Muscle of leg (tissue), 11 donors: ENCODE data around the gene KCNK4. TPM values are rescaled to one million over a fixed set of nuclear protein-coding genes. Genes with fewer than 3 reads are reported as not detected.

Source experiments
- DNase-seq: peaks from one replicate; pipeline ENCODE4 v3.0.0; 2013
- H3K27ac ChIP-seq: one replicate; pipeline ENCODE4 v1.5.1; 2013; ENCODE audit warnings: mild to moderate bottlenecking, low read length, control low read depth
- H3K27me3 ChIP-seq: one replicate; pipeline ENCODE4 v1.6.1; 2013; ENCODE audit warnings: low read length; ENCODE audit not compliant: control insufficient read depth, insufficient read depth
- H3K36me3 ChIP-seq: one replicate; pipeline ENCODE4 v1.6.1; 2013; ENCODE audit warnings: low read length; ENCODE audit not compliant: control insufficient read depth, insufficient read depth
- H3K4me1 ChIP-seq: one replicate; pipeline ENCODE4 v1.6.1; 2013; ENCODE audit warnings: low read length; ENCODE audit not compliant: control insufficient read depth, insufficient read depth
- H3K4me3 ChIP-seq: one replicate; pipeline ENCODE4 v1.5.1; 2013; ENCODE audit warnings: low read length, control low read depth
- H3K9me3 ChIP-seq: replicated peaks from 2 replicates; pipeline ENCODE4 v1.6.1; 2013; ENCODE audit warnings: low read depth, low read length; ENCODE audit not compliant: control insufficient read depth
- WGBS: methylation state at CpG from one replicate; pipeline ENCODE4 v1.1.5; 2013; ENCODE audit warnings: missing lambda C conversion rate; ENCODE audit not compliant: insufficient coverage; 5-methylcytosine and 5-hydroxymethylcytosine counted together
- polyA plus RNA-seq, 8 donors: library from polyadenylated mRNA; unstranded; fragments of 120-200 nt; gene quantifications; one replicate each; pipeline versions ENCODE4 v1.2.1 to v1.2.3, GENCODE V29; 2013; ENCODE audit warnings: inconsistent platforms in 1 of 8, low replicate concordance in 1 of 8; ENCODE audit not compliant: insufficient read length in 8 of 8, insufficient read depth in 1 of 8
- total RNA-seq: library from RNA; stranded (reverse); fragments of 120-200 nt; gene quantifications from one replicate; pipeline ENCODE4 v1.2.4, GENCODE V29; 2013

KCNK4 gene
- total and polyA plus RNA-seq, 9 donors = 0.08 to 0.13 TPM; not detected in 7

DNA sequence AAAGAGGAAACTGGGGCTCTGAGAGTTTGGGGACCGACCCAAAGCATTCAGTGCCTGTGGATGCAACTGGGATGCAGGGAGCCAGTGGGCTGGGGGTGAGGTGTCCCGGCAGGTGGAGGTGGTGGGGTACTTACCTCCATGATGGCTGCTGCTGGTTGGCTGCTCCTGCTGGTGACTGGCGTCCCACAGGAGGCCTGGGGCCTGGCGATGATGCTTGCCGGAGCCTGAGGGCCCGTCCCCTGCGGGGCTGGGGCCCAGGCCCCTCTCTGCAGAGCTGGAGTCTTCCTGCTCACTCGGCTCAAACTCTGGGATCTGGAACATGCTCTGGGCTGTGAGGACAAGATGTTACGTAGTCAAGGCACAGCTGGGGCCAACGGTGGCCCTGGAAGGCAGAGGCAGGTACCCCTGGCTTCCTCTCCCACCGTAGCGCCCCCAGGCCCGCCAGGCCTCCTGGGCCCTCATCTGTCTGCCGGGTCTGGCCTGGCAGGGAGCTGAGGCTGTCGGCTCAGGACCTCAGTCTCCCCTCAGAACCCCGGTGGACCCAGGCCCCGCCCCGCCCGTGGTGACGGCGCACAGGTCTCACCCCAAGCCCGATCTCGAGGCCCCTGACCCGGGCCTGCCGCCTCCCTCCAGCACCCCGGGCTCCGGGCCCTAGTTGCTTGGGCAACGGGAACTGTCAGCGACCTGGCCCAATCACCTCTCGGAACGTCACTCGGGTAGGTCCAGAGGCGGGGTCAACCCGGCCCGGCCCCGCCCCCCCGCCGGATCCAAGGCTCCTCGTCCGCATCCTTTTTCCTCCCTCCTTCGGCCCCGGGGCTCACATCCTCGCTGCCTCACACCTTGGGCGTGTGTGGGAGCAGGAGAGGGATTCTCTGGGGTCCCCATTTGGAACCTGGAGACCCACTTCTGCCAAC lies 6.8 kb upstream of the KCNK4 start, which contains the start of gene BAD:
Gene BAD (minus strand): TSS at position 618 of the 914 bp plus-strand sequence. CDS start 297 bp downstream, at position 321.
- Histone ChIP-seq H3K27me3 (peaks cover under 1% of the 10 kb centered on the region), H3K27ac (peak within 1 kb of the TSS; percentile 96), H3K4me3 (peak within 1 kb of the TSS; percentile 91), H3K9me3 (no peaks in the 10 kb centered on the region), H3K4me1 (peaks cover 33% of the 10 kb centered on the region), H3K36me3 (peaks cover 29% of the 10 kb centered on the region)
- WGBS = 4% methylated on average over 34 of the region's 44 CpGs
- DNase-seq = peak; percentile 97

DNA sequence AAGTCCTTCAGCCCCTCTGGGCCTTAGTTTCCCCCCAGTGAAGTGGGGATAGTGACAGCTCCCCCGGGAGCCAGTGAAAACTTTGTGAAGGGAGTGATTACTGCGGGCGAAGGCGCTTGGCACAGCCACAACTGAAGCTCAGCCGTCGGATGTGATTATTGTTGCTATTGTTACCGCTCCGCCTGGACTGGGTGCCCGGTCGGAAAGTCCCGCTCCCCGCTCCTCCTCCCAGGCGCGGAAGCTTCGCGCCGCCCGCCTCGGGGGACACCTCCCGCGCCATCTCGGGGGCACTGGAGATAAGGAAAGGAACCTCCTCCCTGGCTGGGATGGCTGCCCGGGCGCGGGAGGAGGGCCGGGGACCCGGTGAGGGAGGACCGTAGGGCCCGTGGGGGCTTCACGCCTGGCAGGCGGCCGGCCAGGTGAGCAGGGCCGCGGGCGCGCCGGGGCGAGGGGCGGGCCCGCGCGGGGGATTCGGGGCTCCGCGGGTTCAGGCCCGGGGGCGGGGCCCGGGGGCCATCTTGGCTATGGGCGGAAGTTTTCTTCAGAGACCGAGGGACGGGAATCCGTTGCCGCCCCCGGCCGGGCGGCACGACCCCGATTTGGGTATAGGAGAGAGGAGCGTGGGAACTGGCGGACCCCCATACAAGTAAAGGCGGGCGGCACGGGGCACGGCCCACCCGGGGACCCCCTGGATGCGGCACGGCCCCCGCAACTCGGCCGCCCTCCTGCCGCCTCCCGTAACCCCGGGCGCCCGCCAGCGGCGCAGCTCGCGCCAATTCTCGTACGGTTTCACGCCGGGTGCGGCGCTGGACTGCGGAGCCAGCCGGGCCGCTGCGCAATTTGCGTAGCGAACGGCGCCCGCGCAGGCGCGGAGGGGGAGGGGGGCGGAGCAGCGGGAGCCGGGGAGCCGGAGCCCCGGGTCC lies 5.9 kb upstream of the KCNK4 start, which contains the start of gene GPR137:
Gene GPR137 (plus strand): TSS at position 887 of the 923 bp plus-strand sequence. CDS start 677 bp downstream, outside the sequence.
- peak; percentile 95 for DNase-seq
- WGBS = under 1% methylated on average over 74 of the region's 102 CpGs
- peak within 1 kb of the TSS; percentile 96 for H3K27ac ChIP-seq
- H3K4me3 ChIP-seq = peak within 1 kb of the TSS; percentile 91
- H3K36me3 ChIP-seq = peaks cover 29% of the 10 kb centered on the region
- no peaks in the 10 kb centered on the region for H3K9me3 ChIP-seq
- H3K27me3 ChIP-seq = peaks cover 9% of the 10 kb centered on the region
- peaks cover 33% of the 10 kb centered on the region for H3K4me1 ChIP-seq

DNA sequence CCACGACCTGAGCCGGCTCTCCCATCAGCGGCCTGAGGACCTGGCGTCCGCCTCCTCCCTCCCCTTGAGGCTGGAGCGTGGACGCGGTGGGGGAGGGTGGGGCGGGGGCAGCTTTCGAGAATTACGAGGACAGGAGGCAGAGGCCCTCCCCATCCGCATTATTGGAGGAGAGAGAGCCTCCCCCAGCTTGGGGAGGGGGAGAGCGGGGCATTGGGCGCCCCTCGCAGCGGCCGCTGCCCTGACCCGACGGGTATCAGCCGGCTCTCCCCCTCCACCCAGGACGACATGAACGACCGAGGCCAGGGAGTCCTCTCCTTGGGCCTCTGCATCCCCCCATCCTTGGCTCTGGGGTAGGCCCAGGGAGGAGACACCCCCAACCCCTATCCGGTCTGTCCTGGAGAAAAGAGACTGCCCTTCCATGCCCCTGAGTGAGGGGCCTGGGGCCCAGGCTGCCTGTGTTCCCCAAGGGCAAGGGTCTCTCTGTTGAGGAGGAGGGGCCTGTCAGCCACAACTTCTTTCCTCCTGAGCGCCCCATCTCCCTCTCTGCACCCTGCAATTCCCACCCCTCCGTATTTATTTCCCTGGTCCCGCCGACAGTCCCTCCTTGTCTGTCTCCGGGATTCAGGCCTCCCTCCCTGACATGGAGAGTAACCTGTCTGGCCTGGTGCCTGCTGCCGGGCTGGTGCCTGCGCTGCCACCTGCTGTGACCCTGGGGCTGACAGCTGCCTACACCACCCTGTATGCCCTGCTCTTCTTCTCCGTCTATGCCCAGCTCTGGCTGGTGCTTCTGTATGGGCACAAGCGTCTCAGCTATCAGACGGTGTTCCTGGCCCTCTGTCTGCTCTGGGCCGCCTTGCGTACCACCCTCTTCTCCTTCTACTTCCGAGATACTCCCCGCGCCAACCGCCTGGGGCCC lies 5.0 kb upstream of the KCNK4 start:
- DNase-seq = peak; percentile 39
- WGBS = 55% methylated on average over 17 of the region's 40 CpGs
- H3K27ac ChIP-seq = peak overlapping the region; percentile 42
- peaks cover 28% of the 10 kb centered on the region for H3K36me3 ChIP-seq
- peaks cover 18% of the 10 kb centered on the region for H3K27me3 ChIP-seq
- H3K4me3 ChIP-seq = peak overlapping the region; percentile 58
- peaks cover 34% of the 10 kb centered on the region for H3K4me1 ChIP-seq
- no peaks in the 10 kb centered on the region for H3K9me3 ChIP-seq

DNA sequence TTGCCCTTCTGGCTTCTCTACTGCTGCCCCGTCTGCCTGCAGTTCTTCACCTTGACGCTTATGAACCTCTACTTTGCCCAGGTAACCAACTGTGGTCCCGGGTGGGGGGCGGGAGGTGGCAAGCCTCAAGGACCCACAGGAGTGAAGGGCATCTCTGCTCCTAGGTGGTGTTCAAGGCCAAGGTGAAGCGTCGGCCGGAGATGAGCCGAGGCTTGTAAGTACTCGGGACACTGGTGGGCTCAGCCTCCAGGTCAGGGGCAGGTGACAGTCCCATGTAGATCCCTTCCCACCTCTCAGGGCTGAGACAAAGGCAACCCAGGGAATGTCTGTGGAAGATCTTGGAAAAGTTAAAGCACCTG lies 4.3 kb upstream of the KCNK4 start:
- 86% methylated on average over 7 of the region's 9 CpGs for WGBS

DNA sequence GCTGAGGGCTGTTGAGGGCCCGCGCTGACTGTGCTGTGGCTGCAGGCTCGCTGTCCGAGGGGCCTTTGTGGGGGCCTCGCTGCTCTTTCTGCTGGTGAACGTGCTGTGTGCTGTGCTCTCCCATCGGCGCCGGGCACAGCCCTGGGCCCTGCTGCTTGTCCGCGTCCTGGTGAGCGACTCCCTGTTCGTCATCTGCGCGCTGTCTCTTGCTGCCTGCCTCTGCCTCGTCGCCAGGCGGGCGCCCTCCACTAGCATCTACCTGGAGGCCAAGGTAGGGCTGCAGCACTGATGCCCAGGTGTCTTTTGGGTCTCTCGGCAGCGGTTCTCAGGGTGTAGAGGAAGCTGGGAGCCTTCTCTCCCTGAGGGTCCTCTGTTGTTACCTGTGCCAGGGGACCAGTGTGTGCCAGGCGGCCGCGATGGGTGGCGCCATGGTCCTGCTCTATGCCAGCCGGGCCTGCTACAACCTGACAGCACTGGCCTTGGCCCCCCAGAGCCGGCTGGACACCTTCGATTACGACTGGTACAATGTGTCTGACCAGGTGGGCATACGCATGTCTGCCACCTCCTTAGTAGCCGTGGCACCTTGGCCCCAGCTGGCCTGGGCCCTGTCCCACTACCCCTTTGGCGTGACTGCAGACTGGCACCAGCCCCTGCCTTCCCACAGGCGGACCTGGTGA lies 3.3 kb upstream of the KCNK4 start:
- no peaks in the 10 kb centered on the region for H3K9me3 ChIP-seq
- H3K4me1 ChIP-seq = peaks cover 42% of the 10 kb centered on the region
- H3K36me3 ChIP-seq = peaks cover 14% of the 10 kb centered on the region
- DNase-seq = no peak
- no peak overlapping the region for H3K27ac ChIP-seq
- H3K27me3 ChIP-seq = peaks cover 32% of the 10 kb centered on the region
- WGBS = 92% methylated on average over 33 of the region's 33 CpGs
- no peak overlapping the region for H3K4me3 ChIP-seq

More for the DNA sequence above, 4.3 kb upstream of the KCNK4 start:
- Histone ChIP-seq H3K36me3 (peaks cover 24% of the 10 kb centered on the region), H3K27ac (no peak overlapping the region), H3K4me3 (no peak overlapping the region), H3K4me1 (peaks cover 36% of the 10 kb centered on the region), H3K27me3 (peaks cover 22% of the 10 kb centered on the region), H3K9me3 (no peaks in the 10 kb centered on the region)
- no peak for DNase-seq

DNA sequence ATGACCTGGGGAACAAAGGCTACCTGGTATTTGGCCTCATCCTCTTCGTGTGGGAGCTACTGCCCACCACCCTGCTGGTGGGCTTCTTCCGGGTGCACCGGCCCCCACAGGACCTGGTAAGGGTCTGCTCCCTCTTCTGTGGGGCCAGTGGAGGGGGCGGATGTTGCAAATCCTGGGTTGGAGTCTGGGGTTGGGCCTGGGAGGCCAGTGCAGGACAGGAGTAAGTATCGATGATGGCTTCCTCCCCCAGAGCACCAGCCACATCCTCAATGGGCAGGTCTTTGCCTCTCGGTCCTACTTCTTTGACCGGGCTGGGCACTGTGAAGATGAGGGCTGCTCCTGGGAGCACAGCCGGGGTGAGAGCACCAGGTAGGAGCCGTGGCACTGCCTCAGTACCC lies 2.8 kb upstream of the KCNK4 start:
- peaks cover 37% of the 10 kb centered on the region for H3K4me1 ChIP-seq
- peaks cover 38% of the 10 kb centered on the region for H3K27me3 ChIP-seq
- DNase-seq = no peak
- H3K27ac ChIP-seq = no peak overlapping the region
- H3K36me3 ChIP-seq = peaks cover 9% of the 10 kb centered on the region
- 78% methylated on average over 3 of the region's 9 CpGs for WGBS
- no peak overlapping the region for H3K4me3 ChIP-seq
- H3K9me3 ChIP-seq = no peaks in the 10 kb centered on the region

DNA sequence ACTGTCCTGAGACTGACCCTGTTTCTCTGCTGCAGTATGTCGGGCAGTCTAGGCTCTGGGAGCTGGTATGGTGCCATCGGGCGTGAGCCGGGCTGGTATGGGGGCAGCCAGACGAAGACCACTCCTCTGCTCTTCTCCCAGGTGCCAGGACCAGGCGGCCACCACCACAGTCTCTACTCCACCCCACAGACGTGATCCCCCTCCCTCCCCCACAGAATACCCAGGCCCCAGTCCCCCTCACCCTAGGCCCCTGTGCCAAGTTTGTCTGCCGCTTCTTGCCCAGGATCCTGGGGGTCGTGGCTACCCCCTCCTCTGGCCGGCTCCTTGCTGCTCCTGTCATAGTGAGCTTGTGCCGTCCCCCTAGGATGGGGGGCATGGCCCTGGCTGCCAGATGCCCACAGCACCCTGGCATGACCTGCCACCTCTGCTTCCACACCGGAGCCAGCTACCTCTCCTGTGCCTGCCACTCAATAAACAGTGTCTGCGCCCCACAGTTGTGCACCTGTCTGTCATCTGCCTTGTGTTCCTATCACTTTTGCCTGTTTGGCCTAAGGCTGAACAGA lies 2.0 kb upstream of the KCNK4 start:
- peaks cover 30% of the 10 kb centered on the region for H3K4me1 ChIP-seq
- WGBS = 69% methylated on average over 6 of the region's 13 CpGs
- H3K9me3 ChIP-seq = no peaks in the 10 kb centered on the region
- H3K27ac ChIP-seq = no peak overlapping the region
- H3K27me3 ChIP-seq = peaks cover 45% of the 10 kb centered on the region
- no peak for DNase-seq
- H3K4me3 ChIP-seq = no peak overlapping the region
- peaks cover 7% of the 10 kb centered on the region for H3K36me3 ChIP-seq

DNA sequence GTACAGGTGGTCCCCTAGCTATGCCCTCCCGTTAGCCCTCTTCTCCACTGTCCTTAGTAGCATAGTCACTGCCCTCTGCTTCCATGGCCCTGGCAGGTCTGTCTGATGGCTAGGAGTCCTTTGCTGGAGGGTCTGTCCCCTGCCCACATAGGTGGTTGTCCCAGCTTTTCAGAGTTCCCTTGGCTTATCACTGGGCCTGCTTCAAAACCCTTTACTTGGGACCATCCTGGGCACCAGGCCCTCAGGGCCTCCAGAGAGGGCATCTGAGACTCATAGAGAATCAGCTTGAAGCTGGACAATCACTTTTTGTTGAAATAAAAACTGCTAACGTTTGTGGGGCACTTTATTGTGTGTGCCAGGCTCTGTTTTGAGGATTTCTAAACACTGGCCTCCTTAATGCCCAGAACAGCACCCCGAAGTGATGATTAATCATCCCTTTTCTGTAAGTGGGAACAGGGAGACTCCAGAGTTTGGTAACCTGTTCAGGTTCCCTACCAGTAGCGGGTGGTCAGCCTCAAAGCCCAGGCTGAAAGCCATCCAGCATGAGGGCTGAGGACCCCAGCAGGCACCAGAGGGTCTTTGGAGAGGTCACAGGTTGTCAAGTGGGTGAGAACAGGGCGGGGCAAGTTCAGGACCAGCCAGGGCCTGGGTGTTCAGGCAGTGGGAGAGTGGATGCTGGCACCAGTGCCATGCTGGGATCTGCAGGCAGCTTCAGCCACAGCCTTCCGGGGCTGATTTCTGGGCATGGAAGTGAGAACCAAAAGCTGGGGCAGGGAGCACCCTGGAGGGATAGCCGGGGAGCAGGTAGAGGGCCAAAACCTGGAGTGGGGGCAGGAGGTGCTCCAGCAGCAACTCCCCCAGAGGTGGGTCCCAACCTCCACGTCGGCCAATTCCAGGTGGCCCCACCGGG lies 495 bp upstream of the KCNK4 start:
- Histone ChIP-seq H3K36me3 (peaks cover 7% of the 10 kb centered on the region), H3K27me3 (peaks cover 60% of the 10 kb centered on the region), H3K4me1 (peaks cover 24% of the 10 kb centered on the region), H3K27ac (no peak overlapping the region), H3K9me3 (no peaks in the 10 kb centered on the region), H3K4me3 (no peak overlapping the region)
- WGBS = 34% methylated on average over 9 of the region's 10 CpGs
- no peak for DNase-seq
